Measurements from ENCODE around the gene UCK1.

DNA sequence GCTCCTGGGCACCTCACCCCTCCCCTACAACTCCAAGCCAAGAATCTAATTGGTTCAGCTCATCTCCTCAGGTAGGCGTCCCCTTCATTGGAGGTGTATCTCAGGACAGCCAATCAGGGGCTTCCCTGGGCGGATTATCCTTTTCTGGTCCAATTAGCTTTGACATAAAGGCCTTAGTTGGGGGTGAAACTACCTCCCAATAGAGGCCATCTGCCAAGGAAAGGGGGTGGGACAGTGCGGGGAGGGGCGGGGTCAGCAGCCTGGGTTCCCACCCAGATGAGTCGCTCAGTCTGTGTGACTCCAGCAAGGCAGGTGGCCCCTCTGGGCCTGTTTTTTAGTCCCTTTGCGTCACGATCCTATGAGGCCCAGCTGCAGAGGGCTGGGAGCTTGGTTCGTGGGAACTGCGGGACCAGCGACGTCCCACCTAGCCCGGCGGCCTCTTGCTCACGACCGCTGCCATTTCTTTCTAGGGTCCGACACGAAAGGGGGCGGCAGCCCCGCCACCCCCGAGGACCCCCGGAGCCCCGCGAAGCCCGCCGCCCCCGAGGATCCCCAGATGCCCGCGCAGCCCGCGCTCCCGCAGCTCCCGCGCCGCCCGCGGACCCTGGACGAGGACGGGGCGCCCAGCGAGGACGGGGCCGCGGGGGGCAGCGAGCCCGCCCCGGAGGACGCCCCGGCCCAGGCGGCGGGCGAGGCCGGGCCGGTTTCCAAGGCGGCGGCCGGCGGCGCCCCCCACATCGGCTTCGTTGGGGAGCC lies 23.2 kb upstream of the UCK1 start:
- TF ChIP-seq POLR2A (IDR thresholded peaks at IDR 0.05) (no peak), CTCF (IDR thresholded peaks at IDR 0.05) (no peak)

All from esophagus squamous epithelium (tissue), 4 donors.